GM12878 (cell line): ENCODE results near the gene LCE1F. TPM values are rescaled to one million over a fixed set of nuclear protein-coding genes. Genes with fewer than 3 reads are reported as not detected.

Experiments
- ATAC-seq: fragments of 200-7000 bp; cut with Tn5 transposase; 3 replicates; pipeline ENCODE4 v1.9.1; 2020; ENCODE audit warnings: mild to moderate bottlenecking, moderate library complexity
- BruUV-seq: library from RNA; stranded (reverse); fragments of 400-500 nt; replicated peaks from 2 replicates; lab custom pipeline; 2021; lab: Mats Ljungman, UMichigan
- CTCF ChIA-PET: fragments of 300-600 bp; sonication (Branson Sonifier 250); formaldehyde crosslinking; extraction: SDS; loops from one replicate; lab custom pipeline; 2021; ENCODE audit warnings: inconsistent platforms; lab: Yijun Ruan, JAX
- POLR2A ChIA-PET: fragments of 350-600 bp; formaldehyde crosslinking; extraction: SDS; loops from one replicate; lab custom pipeline; 2021; ENCODE audit warnings: inconsistent platforms; lab: Charles Lee
- RAD21 ChIA-PET: fragments of 300-600 bp; sonication (Branson Sonifier 250); formaldehyde crosslinking; loops from one replicate; lab custom pipeline; 2023; ENCODE audit warnings: antibody characterized with exemption; ENCODE audit not compliant: unreplicated experiment; lab: Charles Lee
- SMC1A ChIA-PET: fragments of 300-600 bp; sonication (Branson Sonifier 250); formaldehyde crosslinking; loops from one replicate; lab custom pipeline; 2023; ENCODE audit not compliant: unreplicated experiment, uncharacterized antibody; lab: Charles Lee
- DNase-seq: peaks from one replicate; pipeline ENCODE4 v3.0.0-alpha.2; 2011; ENCODE audit warnings: low read depth, low spot score
- FAIRE-seq: peaks from 3 replicates; lab custom pipeline; 2011; peaks lifted over from hg19 to GRCh38; lab: Jason Lieb, UNC
- H2AFZ ChIP-seq: 2 replicates; pipeline ENCODE4 v1.6.0; 2011; ENCODE audit warnings: low read depth, low read length, control low read depth; ENCODE audit not compliant: control insufficient read depth
- H3K27ac ChIP-seq: 2 replicates; pipeline ENCODE4 v1.5.1; 2011; ENCODE audit warnings: control low read depth; ENCODE audit not compliant: control insufficient read depth, insufficient read depth
- H3K27me3 ChIP-seq, 2 experiments: replicated peaks in 1 of 2; 2 replicates each; pipeline versions ENCODE4 v1.6.0 to v1.6.1; 2011; ENCODE audit warnings: low read length in 1 of 2; ENCODE audit not compliant: control insufficient read depth in 2 of 2, insufficient read depth in 2 of 2
- H3K36me3 ChIP-seq, 2 experiments: 2 replicates each; pipeline ENCODE4 v1.5.1; 2011; ENCODE audit warnings: low read length in 1 of 2; ENCODE audit not compliant: control insufficient read depth in 2 of 2, insufficient read depth in 2 of 2
- H3K4me1 ChIP-seq: 2 replicates; pipeline ENCODE4 v1.6.1; 2011; ENCODE audit warnings: mild to moderate bottlenecking, low read length, moderate library complexity, mixed read lengths; ENCODE audit not compliant: control insufficient read depth, insufficient read depth
- H3K4me2 ChIP-seq: 2 replicates; pipeline ENCODE4 v1.6.0; 2011; ENCODE audit warnings: control low read depth; ENCODE audit not compliant: control insufficient read depth, insufficient read depth
- H3K4me3 ChIP-seq: fragments of 200-600 bp; sonication (generic); 2 replicates; pipeline ENCODE4 v1.5.1; 2016
- H3K79me2 ChIP-seq: 2 replicates; pipeline ENCODE4 v1.6.0; 2011; ENCODE audit warnings: low read length; ENCODE audit not compliant: control insufficient read depth, insufficient read depth
- H3K9ac ChIP-seq: 2 replicates; pipeline ENCODE4 v1.8.0; 2011; ENCODE audit warnings: low read length, control low read depth, mixed read lengths; ENCODE audit not compliant: control insufficient read depth, insufficient read depth
- H3K9me3 ChIP-seq: replicated peaks from 3 replicates; pipeline ENCODE4 v1.5.1; 2011; ENCODE audit warnings: mild to moderate bottlenecking, low read length; ENCODE audit not compliant: control insufficient read depth, insufficient read depth
- H4K20me1 ChIP-seq: 2 replicates; pipeline ENCODE4 v1.6.0; 2011; ENCODE audit not compliant: control insufficient read depth, insufficient read depth
- CUX1 ChIP-seq: IDR thresholded peaks from 2 replicates; pipeline ENCODE4 v1.6.1; 2012; ENCODE audit warnings: improper control_type of control experiment, low read depth, low read length; ENCODE audit not compliant: insufficient replicate concordance
- ELK1 ChIP-seq: IDR thresholded peaks from 2 replicates; pipeline ENCODE4 v1.6.1; 2012; ENCODE audit warnings: low read depth, low read length, improper control_type of control experiment
- HDGF ChIP-seq: fragments of 450-650 bp; IDR thresholded peaks from 2 replicates; pipeline ENCODE4 v1.6.1; 2016; ENCODE audit warnings: antibody characterized with exemption
- IRF3 ChIP-seq: fragments of 450-650 bp; IDR thresholded peaks from 2 replicates; pipeline ENCODE4 v1.6.1; 2014; ENCODE audit warnings: mild to moderate bottlenecking
- JUNB ChIP-seq: IDR thresholded peaks from 2 replicates; pipeline ENCODE4 v1.6.1; 2016; ENCODE audit warnings: antibody characterized with exemption, mild to moderate bottlenecking
- LARP7 ChIP-seq: fragments of 450-650 bp; IDR thresholded peaks from 2 replicates; pipeline ENCODE4 v1.6.1; 2017; ENCODE audit warnings: mild to moderate bottlenecking
- TARDBP ChIP-seq: IDR thresholded peaks from 2 replicates; pipeline ENCODE4 v1.6.1; 2016; ENCODE audit warnings: borderline replicate concordance
- ZNF592 ChIP-seq: fragments of 450-650 bp; IDR thresholded peaks from 2 replicates; pipeline ENCODE4 v1.6.1; 2017; ENCODE audit warnings: mild to moderate bottlenecking, moderate library complexity
- ZSCAN29 ChIP-seq: fragments of 450-650 bp; IDR thresholded peaks from 2 replicates; pipeline ENCODE4 v1.6.1; 2017; ENCODE audit warnings: mild to moderate bottlenecking, moderate library complexity
- ZZZ3 ChIP-seq: IDR thresholded peaks from 2 replicates; pipeline ENCODE4 v1.6.1; 2011; ENCODE audit warnings: low read depth; ENCODE audit not compliant: control insufficient read depth, insufficient read length
- WGBS: methylation state at CpG from one replicate; pipeline ENCODE4 v1.1.6; 2016; ENCODE audit warnings: low lambda C conversion rate; ENCODE audit not compliant: insufficient replicate concordance, insufficient coverage; ENCODE audit errors: missing lambda C conversion rate; 5-methylcytosine and 5-hydroxymethylcytosine counted together
- in situ Hi-C: fragments of 300-500 bp; cut with MboI; formaldehyde crosslinking; loops from 9 replicates; pipeline ENCODE4 v1.14.3; 2018; ENCODE audit warnings: mixed read lengths
- intact Hi-C: fragments of 100-400 bp; cut with micrococcal nuclease; formaldehyde crosslinking; loops from one replicate; pipeline ENCODE4 v1.14.2; 2022; ENCODE audit not compliant: unreplicated experiment
- polyA plus RNA-seq, 11 experiments: library from polyadenylated mRNA; depleted of rRNA in 4 of 11; unstranded in 6 of 11; stranded (reverse) in 5 of 11; fragments of >200 nt; fragmentation: Nextera tagmentation in 4 of 11; fragmentation: Illumina TruSeq in 1 of 11; extraction: Ambion mirVana in 4 of 11; extraction: Trizol in 1 of 11; gene quantifications; 1 replicate in 1 of 11; 2 replicates in 10 of 11; pipeline versions ENCODE4 v1.2.1 to v1.2.3, GENCODE V29; 2011 to 2016; ENCODE audit warnings: inconsistent platforms in 2 of 11, missing spikeins in 2 of 11, low read depth in 1 of 11
- total RNA-seq, 4 experiments: library from RNA; depleted of rRNA in 3 of 4; stranded (reverse); fragments of >200 nt in 3 of 4; fragmentation: Illumina TruSeq in 1 of 4; extraction: Trizol in 1 of 4; gene quantifications; 2 replicates each; pipeline versions ENCODE4 v1.2.1 to v1.2.3, GENCODE V29; 2013 to 2021

The LCE1F gene
- total and polyA plus RNA-seq, 10 of the 15 experiments (the other 5 are each of a cell fraction or from before 2014, with no cell fraction given), result 0.72 to 0.96 TPM; not detected in 8

GRCh38 chr1:152761609-152762213 is 13.2 kb upstream of the LCE1F start:
- DNase-seq, result no peak
- Histone ChIP-seq H3K4me2 (no peak overlapping the region), H3K27me3 (no peaks in the 10 kb centered on the region; a peak in 1 of 4 replicates), H3K79me2 (no peaks in the 10 kb centered on the region), H3K9ac (no peak overlapping the region), H3K36me3 (no peaks in the 10 kb centered on the region), H3K4me3 (no peak overlapping the region), H4K20me1 (no peaks in the 10 kb centered on the region), H3K9me3 (no peaks in the 10 kb centered on the region), H3K4me1 (no peaks in the 10 kb centered on the region), H2AFZ (no peak overlapping the region), H3K27ac (no peak overlapping the region)
- SMC1A ChIA-PET, result no interaction called here
- RAD21 ChIA-PET, result no interaction called here
- POLR2A ChIA-PET, result no interaction called here
- in situ Hi-C loops, result no loop called here
- no peak for ATAC-seq
- intact Hi-C loops, result no loop called here
- 53% methylated on average over 3 of the region's 3 CpGs for whole genome bisulfite sequencing
- no TSS peak for BruUV-seq
- FAIRE-seq, result no peak
- CTCF ChIA-PET, result no interaction called here
- TF ChIP-seq LARP7 (no peak), ZNF592 (no peak), CUX1 (no peak), ELK1 (no peak), ZSCAN29 (no peak), HDGF (no peak), TARDBP (no peak), JUNB (no peak), IRF3 (no peak), ZZZ3 (no peak)
